GM12801 (cell line): Measurements from ENCODE around the gene PLEKHA7.

Source experiments
- TF ChIP-seq, protein P1 (sequence below): IDR thresholded peaks from one replicate; pipeline ENCODE4 v1.5.1; 2011; ENCODE audit warnings: control low read depth; ENCODE audit not compliant: insufficient read length; ENCODE audit errors: extremely low read depth

PLEKHA7 gene

DNA sequence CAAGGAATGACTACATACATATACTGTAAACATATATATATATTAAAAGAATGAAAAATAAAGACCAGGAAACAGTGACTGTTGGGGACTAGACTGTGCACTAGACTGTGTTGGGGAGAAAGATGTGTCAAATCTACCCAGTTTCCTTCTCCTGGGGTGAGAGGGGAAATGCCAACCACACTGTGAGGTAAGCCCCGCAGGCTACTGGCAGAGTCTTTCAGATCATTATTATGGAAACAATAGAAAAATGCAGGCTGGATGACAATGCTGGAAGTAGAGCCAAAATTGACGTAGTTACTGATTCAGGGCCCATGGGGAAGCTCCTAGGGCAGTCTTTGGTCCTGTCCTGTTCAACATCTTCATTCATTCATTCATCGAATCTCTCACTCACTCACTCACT lies 174.4 kb downstream of the PLEKHA7 start:
- TF ChIP-seq, protein P1, sequence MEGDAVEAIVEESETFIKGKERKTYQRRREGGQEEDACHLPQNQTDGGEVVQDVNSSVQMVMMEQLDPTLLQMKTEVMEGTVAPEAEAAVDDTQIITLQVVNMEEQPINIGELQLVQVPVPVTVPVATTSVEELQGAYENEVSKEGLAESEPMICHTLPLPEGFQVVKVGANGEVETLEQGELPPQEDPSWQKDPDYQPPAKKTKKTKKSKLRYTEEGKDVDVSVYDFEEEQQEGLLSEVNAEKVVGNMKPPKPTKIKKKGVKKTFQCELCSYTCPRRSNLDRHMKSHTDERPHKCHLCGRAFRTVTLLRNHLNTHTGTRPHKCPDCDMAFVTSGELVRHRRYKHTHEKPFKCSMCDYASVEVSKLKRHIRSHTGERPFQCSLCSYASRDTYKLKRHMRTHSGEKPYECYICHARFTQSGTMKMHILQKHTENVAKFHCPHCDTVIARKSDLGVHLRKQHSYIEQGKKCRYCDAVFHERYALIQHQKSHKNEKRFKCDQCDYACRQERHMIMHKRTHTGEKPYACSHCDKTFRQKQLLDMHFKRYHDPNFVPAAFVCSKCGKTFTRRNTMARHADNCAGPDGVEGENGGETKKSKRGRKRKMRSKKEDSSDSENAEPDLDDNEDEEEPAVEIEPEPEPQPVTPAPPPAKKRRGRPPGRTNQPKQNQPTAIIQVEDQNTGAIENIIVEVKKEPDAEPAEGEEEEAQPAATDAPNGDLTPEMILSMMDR = no peak

- TF ChIP-seq, protein P1 = no peak
These were observed 179.8 kb downstream of the PLEKHA7 start for GRCh38 chr11:16834384-16834783.

GRCh38 chr11:16833026-16833425 lies 181.2 kb downstream of the PLEKHA7 start:
- TF ChIP-seq, protein P1 = no peak

DNA sequence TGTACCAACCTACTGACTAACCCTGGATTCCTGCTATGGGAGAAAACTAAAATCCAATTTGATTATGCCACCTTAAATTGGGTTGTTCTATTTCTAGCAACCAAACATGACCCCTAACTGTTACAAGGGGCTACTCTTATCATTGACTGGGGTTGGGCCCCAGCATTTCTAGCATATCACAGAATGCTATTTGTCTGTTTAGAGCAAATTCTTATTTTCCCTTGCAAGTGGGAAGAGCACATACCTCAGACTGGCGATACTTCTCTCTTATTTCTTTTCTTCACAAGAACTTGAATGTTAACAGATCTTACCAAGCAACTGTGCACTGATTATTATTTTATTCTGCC lies 182.0 kb downstream of the PLEKHA7 start:
- TF ChIP-seq, protein P1 = no peak

DNA sequence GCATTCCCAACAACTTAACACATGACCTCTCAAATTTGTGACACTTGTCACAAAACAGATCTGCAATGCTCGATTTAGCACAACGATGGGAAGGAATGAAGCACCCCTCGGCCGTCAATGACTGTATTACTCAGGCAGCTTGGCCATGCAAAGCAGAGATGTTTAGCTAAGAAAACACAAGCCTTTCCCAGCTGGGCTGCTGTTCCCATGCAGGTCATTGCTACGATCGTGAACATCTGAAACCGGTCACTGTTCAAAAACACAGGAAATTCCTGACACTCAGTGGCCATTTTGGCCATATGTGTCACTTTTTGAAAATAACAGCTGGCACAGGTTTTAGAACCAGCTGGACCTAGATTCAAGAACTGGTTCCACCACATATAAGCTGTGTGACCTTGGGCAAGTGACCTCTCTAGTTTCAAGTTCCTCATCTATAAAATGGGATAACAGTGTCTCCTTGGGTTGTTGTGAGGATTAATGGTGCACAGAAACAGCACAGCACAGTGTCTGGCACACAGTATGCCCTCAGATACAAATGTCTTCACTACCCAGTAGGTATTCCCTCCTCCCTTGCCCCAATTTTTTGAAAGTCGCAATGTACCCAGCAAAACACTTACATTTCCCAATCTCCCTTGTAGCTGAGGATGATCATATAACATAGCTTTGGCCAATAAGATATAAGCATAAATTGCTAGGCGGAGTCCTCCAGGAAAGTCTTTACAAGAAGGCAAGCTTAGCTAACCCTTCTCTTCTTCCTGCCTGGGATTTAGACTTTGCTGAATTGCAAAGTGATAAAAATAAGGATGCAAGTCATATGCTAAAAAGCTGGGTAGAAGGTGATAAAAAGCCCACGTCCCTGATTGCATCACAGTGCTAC lies 182.7 kb downstream of the PLEKHA7 start:
- TF ChIP-seq, protein P1 = no peak

DNA sequence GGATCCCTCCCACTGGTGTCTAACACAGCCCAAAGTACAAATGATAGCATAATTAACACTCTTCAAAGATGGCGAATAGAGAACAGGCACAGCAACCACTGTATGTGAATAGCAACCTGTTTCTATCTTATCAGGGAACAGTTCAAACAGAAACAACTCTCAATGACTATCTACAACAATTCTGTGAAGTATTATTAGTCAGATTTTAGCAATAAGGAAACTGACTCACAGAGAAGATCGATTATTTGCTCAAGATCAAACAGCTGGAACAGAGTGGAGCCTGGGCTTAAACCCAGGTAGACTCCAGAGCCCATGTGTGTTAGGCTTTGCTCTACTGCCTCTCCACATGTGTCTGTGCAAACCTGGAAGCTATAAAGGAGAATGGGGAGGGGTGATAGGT lies 187.1 kb downstream of the PLEKHA7 start:
- TF ChIP-seq, protein P1 = no peak

DNA sequence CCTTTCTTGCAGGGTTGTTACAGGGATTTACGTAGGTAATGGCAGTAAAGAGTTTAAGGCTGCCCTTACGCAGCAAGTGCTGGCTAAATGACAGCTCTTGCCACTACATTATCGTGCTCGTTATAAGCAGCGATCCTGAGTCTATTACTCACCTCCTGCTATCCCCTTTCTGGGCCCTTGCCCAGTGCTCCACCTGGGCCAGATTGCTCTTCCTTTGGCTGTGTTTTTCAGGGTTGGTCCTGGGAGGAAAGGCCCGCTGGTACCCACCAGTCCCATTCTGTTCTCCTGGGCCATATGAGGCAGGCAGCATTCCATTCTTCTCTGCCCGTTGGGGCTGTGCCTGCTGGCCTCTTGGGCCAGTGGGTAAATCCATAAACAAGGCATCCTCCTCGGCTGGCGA lies 188.2 kb downstream of the PLEKHA7 start:
- TF ChIP-seq, protein P1 = no peak
